ENCODE data around the gene NELL1.

NELL1 gene

GRCh38 chr11:21474529-21474928 is 805.1 kb downstream of the NELL1 start:
- no peak for DNase-seq (ENCODE audit: low spot score)
- Histone ChIP-seq H3K4me3 (ENCODE audit: severe bottlenecking) (no peak overlapping the region), H3K27ac (ENCODE audit: poor library complexity, severe bottlenecking) (no peak overlapping the region), H3K36me3 (ENCODE audit: low read depth) (no peaks in the 10 kb centered on the region), H3K9me3 (ENCODE audit: severe bottlenecking) (no peaks in the 10 kb centered on the region), H3K4me1 (ENCODE audit: insufficient read depth, poor library complexity, severe bottlenecking) (no peaks in the 10 kb centered on the region), H3K27me3 (ENCODE audit: insufficient read depth, poor library complexity, severe bottlenecking) (no peaks in the 10 kb centered on the region)
- ATAC-seq (ENCODE audit: low read depth): no peak
- no peak for TF ChIP-seq CTCF (IDR thresholded peaks at IDR 0.05; ENCODE audit: poor library complexity, severe bottlenecking)

- H3K36me3 ChIP-seq (ENCODE audit: low read depth): no peaks in the 10 kb centered on the region
- DNase-seq (ENCODE audit: low spot score): no peak
- H3K27ac ChIP-seq (ENCODE audit: poor library complexity, severe bottlenecking): no peak overlapping the region
- TF ChIP-seq CTCF (IDR thresholded peaks at IDR 0.05; ENCODE audit: poor library complexity, severe bottlenecking): no peak
- H3K9me3 ChIP-seq (ENCODE audit: severe bottlenecking): no peaks in the 10 kb centered on the region
- no peaks in the 10 kb centered on the region for H3K27me3 ChIP-seq (ENCODE audit: insufficient read depth, poor library complexity, severe bottlenecking)
- H3K4me1 ChIP-seq (ENCODE audit: insufficient read depth, poor library complexity, severe bottlenecking): no peaks in the 10 kb centered on the region
- ATAC-seq (ENCODE audit: low read depth): no peak
- H3K4me3 ChIP-seq (ENCODE audit: severe bottlenecking): no peak overlapping the region
Measured at GRCh38 chr11:21475276-21475675, 805.9 kb downstream of the NELL1 start.

GRCh38 chr11:21476588-21476987 is 807.2 kb downstream of the NELL1 start:
- H3K27me3 ChIP-seq (ENCODE audit: insufficient read depth, poor library complexity, severe bottlenecking): no peaks in the 10 kb centered on the region
- no peak for TF ChIP-seq CTCF (IDR thresholded peaks at IDR 0.05; ENCODE audit: poor library complexity, severe bottlenecking)
- ATAC-seq (ENCODE audit: low read depth) (no peak), DNase-seq (ENCODE audit: low spot score) (no peak)
- H3K4me3 ChIP-seq (ENCODE audit: severe bottlenecking): no peak overlapping the region
- H3K27ac ChIP-seq (ENCODE audit: poor library complexity, severe bottlenecking): no peak overlapping the region
- no peaks in the 10 kb centered on the region for H3K9me3 ChIP-seq (ENCODE audit: severe bottlenecking)
- no peaks in the 10 kb centered on the region for H3K4me1 ChIP-seq (ENCODE audit: insufficient read depth, poor library complexity, severe bottlenecking)
- no peaks in the 10 kb centered on the region for H3K36me3 ChIP-seq (ENCODE audit: low read depth)

GRCh38 chr11:21480240-21480639 is 810.9 kb downstream of the NELL1 start:
- TF ChIP-seq CTCF (IDR thresholded peaks at IDR 0.05; ENCODE audit: poor library complexity, severe bottlenecking): no peak
- ATAC-seq (ENCODE audit: low read depth) (no peak), DNase-seq (ENCODE audit: low spot score) (no peak)
- Histone ChIP-seq H3K36me3 (ENCODE audit: low read depth) (no peaks in the 10 kb centered on the region), H3K4me3 (ENCODE audit: severe bottlenecking) (no peak overlapping the region), H3K27me3 (ENCODE audit: insufficient read depth, poor library complexity, severe bottlenecking) (no peaks in the 10 kb centered on the region), H3K9me3 (ENCODE audit: severe bottlenecking) (no peaks in the 10 kb centered on the region), H3K4me1 (ENCODE audit: insufficient read depth, poor library complexity, severe bottlenecking) (no peaks in the 10 kb centered on the region), H3K27ac (ENCODE audit: poor library complexity, severe bottlenecking) (no peak overlapping the region)

GRCh38 chr11:21481255-21481654 is 811.9 kb downstream of the NELL1 start:
- Histone ChIP-seq H3K36me3 (ENCODE audit: low read depth) (no peaks in the 10 kb centered on the region), H3K4me3 (ENCODE audit: severe bottlenecking) (no peak overlapping the region), H3K9me3 (ENCODE audit: severe bottlenecking) (no peaks in the 10 kb centered on the region), H3K27ac (ENCODE audit: poor library complexity, severe bottlenecking) (no peak overlapping the region), H3K27me3 (ENCODE audit: insufficient read depth, poor library complexity, severe bottlenecking) (no peaks in the 10 kb centered on the region), H3K4me1 (ENCODE audit: insufficient read depth, poor library complexity, severe bottlenecking) (no peaks in the 10 kb centered on the region)
- no peak for DNase-seq (ENCODE audit: low spot score)
- no peak for TF ChIP-seq CTCF (IDR thresholded peaks at IDR 0.05; ENCODE audit: poor library complexity, severe bottlenecking)
- ATAC-seq (ENCODE audit: low read depth): no peak

Measured in RWPE2 (cell line).